OCI-M1 (cell line): Measurements from ENCODE around the gene IDH3B.

Experiments used
- DNase-seq: peaks from one replicate; lab custom pipeline; 2025; lab: John Stamatoyannopoulos, UW

Gene IDH3B

DNA sequence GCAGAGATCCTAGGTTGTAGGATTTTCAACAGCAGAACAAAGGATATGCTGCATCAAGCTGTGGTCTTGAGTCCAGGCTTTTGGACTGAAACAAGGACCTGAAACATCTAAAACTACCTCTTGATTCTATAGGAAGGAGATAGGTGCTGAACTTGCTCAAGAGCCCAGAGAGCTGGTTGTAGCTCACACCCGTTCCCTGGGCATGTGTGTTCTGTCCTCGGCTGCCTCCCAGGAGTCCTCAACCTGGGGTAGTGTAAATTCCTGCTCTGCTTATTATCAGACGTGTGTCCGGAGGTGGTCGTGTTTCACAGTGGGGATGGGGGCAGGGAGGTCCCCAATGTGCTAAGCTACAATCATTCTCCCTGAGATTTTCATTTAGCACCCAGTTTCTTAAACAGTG lies 6.8 kb downstream of the IDH3B start:
- DNase-seq: no peak

GRCh38 chr20:2656471-2657117 lies 7.4 kb downstream of the IDH3B start:
- no peak for DNase-seq

GRCh38 chr20:2655331-2656116 lies 8.5 kb downstream of the IDH3B start:
- DNase-seq: no peak

- DNase-seq: no peak
Observed at GRCh38 chr20:2654831-2655230, 9.2 kb downstream of the IDH3B start.

- no peak for DNase-seq
Observed at GRCh38 chr20:2654384-2654822, 9.6 kb downstream of the IDH3B start.

DNA sequence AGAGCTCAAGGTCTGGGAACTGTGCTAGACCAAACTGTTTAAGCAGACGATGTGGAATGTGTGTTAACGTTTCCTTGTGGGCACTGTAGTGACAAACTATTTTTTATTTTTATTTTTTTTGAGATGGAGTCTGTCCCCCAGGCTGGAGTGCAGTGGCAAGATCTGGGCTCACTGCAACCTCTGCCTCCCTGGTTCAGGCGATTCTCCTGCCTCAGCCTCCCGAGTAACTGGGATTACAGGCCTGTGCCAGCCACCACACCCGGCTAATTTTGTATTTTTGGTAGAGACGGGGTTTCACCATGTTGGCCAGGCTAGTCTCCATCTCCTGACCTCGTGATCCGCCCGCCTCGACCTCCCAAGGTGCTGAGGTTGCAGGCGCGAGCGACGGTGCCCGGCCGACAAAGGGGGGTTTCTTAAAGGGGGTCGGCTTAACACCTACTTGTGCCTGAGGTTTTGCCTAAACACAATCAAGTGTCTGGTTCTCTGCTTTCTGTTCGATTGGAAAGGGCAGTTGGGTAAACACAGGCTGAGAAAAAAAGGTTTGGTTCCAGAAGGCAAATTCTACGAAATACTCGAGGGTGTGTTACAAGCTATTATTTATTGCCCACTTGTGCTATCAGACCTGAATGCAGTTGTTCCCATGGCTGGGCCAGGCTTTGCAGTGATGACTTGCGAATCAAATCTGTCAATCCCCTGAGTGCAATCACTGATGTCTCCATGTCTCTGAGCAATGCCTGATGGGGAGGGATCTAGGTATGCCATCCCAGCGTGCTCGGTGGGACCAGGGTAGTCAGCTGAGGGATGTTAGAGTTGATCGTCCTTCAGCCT lies 10.2 kb downstream of the IDH3B start:
- DNase-seq: peak; percentile 17

- DNase-seq: peak; percentile 82
Observed at GRCh38 chr20:2652724-2653555, 11.1 kb downstream of the IDH3B start.

DNA sequence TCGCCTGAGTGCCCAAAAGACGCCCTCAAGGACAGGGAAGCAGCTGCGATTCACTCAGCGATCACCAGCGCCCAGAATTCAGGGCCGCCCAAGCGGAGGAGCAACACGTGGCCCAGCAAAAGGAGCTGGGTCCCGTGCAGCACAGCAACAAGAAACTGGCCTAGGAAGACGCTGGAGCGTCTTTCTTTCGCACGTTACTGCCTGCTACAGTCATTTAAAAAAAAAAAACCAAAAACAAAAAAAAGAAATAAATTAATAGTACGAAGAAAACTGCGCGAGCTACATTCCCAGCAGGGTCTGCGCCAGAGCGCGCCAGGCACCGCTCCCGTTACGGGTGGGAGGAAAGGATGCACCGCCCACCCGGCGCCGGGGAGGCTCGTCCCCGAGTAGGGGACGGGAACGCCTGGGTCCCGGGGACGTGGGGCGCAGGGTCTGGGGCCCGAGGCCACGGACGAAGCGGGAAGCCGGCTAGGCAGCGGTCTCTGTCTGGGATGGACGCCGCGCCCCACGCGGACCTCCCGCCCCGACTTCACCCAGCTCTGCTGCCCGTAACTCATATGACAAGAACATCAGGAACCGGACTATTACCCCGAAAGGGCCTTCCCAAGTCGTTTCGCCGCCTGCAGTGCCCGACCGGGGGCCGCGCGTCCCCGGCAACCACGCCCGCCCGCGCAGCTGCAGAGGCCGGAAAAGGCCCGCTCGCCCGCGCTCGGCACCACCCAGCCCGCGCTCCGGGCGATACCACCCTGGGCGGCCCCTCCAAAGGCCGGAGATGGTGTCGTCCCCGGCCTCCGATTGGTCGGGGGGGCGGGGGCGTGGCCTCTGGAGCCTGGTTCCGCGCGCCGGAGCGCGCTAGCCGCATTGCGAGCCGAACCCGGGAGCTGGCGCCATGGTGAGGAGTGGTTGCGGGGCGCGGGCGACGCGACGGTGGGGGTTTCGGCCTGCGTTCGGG lies 12.0 kb downstream of the IDH3B start, which contains the start of gene NOP56:
NOP56 (plus strand) TSS at position 861 of the 952 bp plus-strand sequence; CDS start at position 890, 29 bp downstream.
- peak; percentile 96 for DNase-seq

DNA sequence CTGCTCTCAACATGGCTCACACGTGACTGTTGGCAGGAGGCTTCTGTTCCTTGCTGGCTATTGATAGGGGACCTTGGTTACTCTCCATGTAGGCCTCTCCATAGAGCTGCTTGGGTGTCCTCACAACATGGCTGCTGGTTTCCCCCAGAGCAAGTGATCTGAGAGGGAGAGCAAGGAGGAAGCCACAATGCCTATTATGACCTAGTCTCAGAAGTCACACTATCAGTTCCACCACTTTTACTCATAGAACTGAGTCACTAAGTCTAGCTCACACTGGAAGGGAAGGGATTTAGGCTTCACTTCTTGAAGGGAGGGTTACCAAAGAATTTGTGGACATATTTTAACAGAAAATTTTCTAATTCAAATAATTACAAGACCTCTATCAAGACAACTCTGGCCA lies 20.3 kb downstream of the IDH3B start:
- no peak for DNase-seq

GRCh38 chr20:2640899-2641298 lies 23.1 kb downstream of the IDH3B start:
- no peak for DNase-seq

DNA sequence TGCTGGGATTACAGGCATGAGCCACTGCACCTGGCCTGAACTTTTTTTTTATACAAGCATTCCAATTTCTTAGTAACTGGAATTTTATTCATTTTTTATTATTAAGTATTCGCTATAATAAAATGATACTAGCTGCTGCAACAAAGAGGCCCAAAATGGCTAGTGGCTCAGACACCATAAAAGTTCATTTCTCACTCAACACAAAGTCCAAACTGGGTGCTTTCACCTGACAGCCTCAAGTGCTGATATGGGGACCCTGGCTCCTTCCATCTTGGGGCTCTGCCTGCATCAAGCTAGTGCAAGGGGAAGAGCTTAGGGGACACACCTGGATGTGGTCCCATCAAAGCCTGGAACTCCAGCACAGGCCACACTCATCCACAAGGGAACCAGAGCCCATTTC lies 23.8 kb downstream of the IDH3B start:
- no peak for DNase-seq

GRCh38 chr20:2637246-2637645 lies 26.8 kb downstream of the IDH3B start:
- DNase-seq: no peak

GRCh38 chr20:2633381-2633780 lies 30.6 kb downstream of the IDH3B start:
- no peak for DNase-seq

GRCh38 chr20:2631228-2631627 lies 32.8 kb downstream of the IDH3B start:
- peak; percentile 48 for DNase-seq

- no peak for DNase-seq
Observed at GRCh38 chr20:2626853-2627541, 37.0 kb downstream of the IDH3B start.

DNA sequence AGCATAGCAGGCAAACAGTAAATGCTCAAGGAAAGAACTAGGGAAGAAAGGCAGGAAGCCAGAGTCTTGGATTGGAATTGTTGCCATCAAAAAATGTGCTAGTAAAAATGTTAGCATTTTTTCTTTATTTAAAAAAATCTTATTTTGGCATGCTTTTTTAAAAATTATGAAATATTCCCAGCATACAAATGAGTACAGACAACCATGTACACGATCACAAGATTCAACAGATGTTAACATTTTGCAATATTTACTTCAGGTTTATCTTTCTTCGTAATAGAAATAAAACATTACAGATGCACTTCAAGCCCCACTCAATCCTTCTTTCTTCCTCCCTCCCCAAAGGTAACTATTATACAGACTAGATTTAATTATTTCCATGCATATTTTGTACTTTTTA lies 39.0 kb downstream of the IDH3B start:
- no peak for DNase-seq

- no peak for DNase-seq
Observed at GRCh38 chr20:2624190-2624589, 39.8 kb downstream of the IDH3B start.

DNA sequence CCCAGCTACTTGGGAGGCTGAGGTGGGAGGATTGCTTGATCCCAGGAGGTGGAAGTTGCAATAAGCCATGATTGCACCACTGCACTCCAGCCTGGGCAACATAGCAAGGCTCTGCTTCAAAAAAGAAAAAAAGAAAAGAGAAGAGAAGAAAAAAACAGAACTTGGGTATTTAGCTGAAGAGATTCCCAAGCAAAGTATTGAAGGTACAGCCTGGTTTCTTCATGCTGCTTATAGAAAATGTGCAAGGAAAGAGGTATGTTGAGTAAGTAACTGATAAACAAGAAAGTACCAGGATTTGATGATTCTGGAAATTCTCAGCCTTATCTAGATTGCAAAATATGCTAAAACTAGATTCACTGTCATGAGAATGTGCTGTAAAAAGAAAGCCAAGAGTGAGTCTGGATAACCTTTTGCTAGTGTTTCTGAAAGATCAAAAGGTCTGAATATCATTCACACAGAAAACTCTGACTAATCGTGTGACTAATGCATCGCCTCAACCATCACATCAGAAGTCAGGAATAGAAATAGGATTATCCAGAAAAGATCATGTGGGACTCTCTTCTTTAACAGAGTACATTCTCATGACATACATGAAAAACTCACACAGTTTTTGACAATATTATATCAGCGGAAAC lies 43.9 kb downstream of the IDH3B start:
- no peak for DNase-seq

DNA sequence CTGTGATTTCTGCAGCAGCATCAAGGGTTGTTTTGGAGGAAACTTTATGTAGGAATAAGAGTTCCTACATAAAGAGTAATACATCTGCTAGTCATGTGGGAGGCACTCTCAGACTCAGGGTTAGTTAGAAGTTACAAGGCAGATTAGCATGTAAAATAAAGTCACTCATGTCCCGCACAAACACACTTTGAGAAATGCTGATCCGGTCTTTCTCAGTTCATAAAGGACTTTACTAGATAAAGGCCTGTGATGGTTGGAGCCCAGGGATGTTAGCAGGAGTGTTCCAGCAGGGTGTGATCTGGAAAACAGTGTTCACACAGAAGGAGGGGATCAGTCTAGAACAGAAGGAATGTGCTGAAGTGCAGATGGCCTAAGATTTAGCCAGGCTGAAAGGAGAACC lies 44.7 kb downstream of the IDH3B start:
- no peak for DNase-seq
